K562 (cell line): ENCODE measurements around the gene MTPN. TPM values are rescaled to one million over a fixed set of nuclear protein-coding genes. Genes with fewer than 3 reads are reported as not detected.

Experiments
- CTBP1 ChIP-seq: fragments of 450-650 bp; IDR thresholded peaks from 2 replicates; pipeline ENCODE4 v1.6.1; 2016; ENCODE audit warnings: borderline replicate concordance
- GTF3C2 ChIP-seq: IDR thresholded peaks from 3 replicates; pipeline ENCODE4 v1.6.1; 2011; ENCODE audit warnings: borderline replicate concordance, mild to moderate bottlenecking, moderate library complexity; ENCODE audit not compliant: insufficient read length; ENCODE audit errors: extremely low read depth
- HDAC8 ChIP-seq: fragments of 450-650 bp; IDR thresholded peaks from 2 replicates; pipeline ENCODE4 v1.6.1; 2016; ENCODE audit warnings: mild to moderate bottlenecking, missing genetic modification characterization, moderate library complexity, missing compliant biosample characterization
- KLF16 ChIP-seq: IDR thresholded peaks from 2 replicates; pipeline ENCODE4 v1.6.1; 2016; ENCODE audit warnings: antibody characterized with exemption
- MXD1 ChIP-seq: fragments of 250-450 bp; sonication (Bioruptor Pico); IDR thresholded peaks from 2 replicates; pipeline ENCODE4 v1.8.0; 2021; ENCODE audit warnings: borderline replicate concordance, mild to moderate bottlenecking, moderate library complexity; ENCODE audit not compliant: poor library complexity, severe bottlenecking
- NBN ChIP-seq: fragments of 450-650 bp; IDR thresholded peaks from 2 replicates; pipeline ENCODE4 v1.6.1; 2016; ENCODE audit warnings: low read depth, mild to moderate bottlenecking
- NR4A1 ChIP-seq, 2 experiments: fragments of 250-450 bp in 1 of 2; fragments of 450-650 bp in 1 of 2; sonication (Bioruptor Pico) in 1 of 2; IDR thresholded peaks; 2 replicates each; pipeline versions ENCODE4 v1.4.0 to v1.6.1; 2016 to 2020; ENCODE audit warnings: mild to moderate bottlenecking in 2 of 2, missing compliant biosample characterization in 1 of 2, missing genetic modification characterization in 1 of 2, moderate library complexity in 1 of 2
- POLR2AphosphoS2 ChIP-seq: IDR thresholded peaks from 2 replicates; pipeline ENCODE4 v1.6.1; 2012; ENCODE audit warnings: low read length, improper control_type of control experiment
- THRB ChIP-seq: fragments of 450-650 bp; formaldehyde crosslinking; conservative IDR thresholded peaks from 2 replicates; pipeline ENCODE4 v1.4.0; 2022; ENCODE audit warnings: mild to moderate bottlenecking, missing genetic modification characterization
- U2AF2 ChIP-seq: fragments of 200-400 bp; formaldehyde crosslinking; optimal IDR thresholded peaks from 2 replicates; pipeline ENCODE3; 2017; ENCODE audit warnings: low read depth, mild to moderate bottlenecking, low read length
- ZBTB1 ChIP-seq: sonication (generic); formaldehyde crosslinking; IDR thresholded peaks from 2 replicates; pipeline ENCODE4 v1.8.1; 2023; ENCODE audit warnings: missing genetic modification reagents, low read depth, mild to moderate bottlenecking, borderline replicate concordance
- ZNF785 ChIP-seq: fragments of 250-450 bp; sonication (Bioruptor Pico); IDR thresholded peaks from 2 replicates; pipeline ENCODE4 v1.4.0; 2020; ENCODE audit warnings: mild to moderate bottlenecking
- polyA plus RNA-seq, 8 experiments: library from polyadenylated mRNA; depleted of rRNA in 4 of 8; stranded (reverse) in 5 of 8; unstranded in 3 of 8; fragments of >200 nt; fragmentation: Nextera tagmentation in 2 of 8; fragmentation: Illumina TruSeq in 1 of 8; extraction: Ambion mirVana in 2 of 8; extraction: Trizol in 1 of 8; gene quantifications; 2 replicates each; pipeline versions ENCODE4 v1.2.1 to v1.2.3, GENCODE V29; 2011 to 2014; ENCODE audit warnings: inconsistent platforms in 1 of 8, missing spikeins in 1 of 8
- total RNA-seq, 7 experiments: library from RNA; depleted of rRNA in 6 of 7; stranded (reverse); fragments of >200 nt in 6 of 7; fragmentation: Illumina TruSeq in 2 of 7; extraction: Trizol in 2 of 7; gene quantifications; 2 replicates each; pipeline versions ENCODE4 v1.2.1 to v1.2.3, GENCODE V29; 2011 to 2021; ENCODE audit warnings: low replicate concordance in 1 of 7
- TF ChIP-seq, protein P1 (sequence below): sonication (generic); formaldehyde crosslinking; IDR thresholded peaks from 2 replicates; pipeline ENCODE4 v1.8.0; 2022; ENCODE audit warnings: missing genetic modification reagents, mild to moderate bottlenecking, borderline replicate concordance
- TF ChIP-seq, protein P2 (sequence below): fragments of 250-450 bp; sonication (Bioruptor Pico); IDR thresholded peaks from 2 replicates; pipeline ENCODE4 v1.5.0; 2021
- TF ChIP-seq, protein P3 (sequence below): fragments of 450-650 bp; formaldehyde crosslinking; IDR thresholded peaks from 2 replicates; pipeline ENCODE4 v1.4.0; 2022; ENCODE audit warnings: missing genetic modification characterization

Gene MTPN
- total and polyA plus RNA-seq, 9 of the 15 experiments (the other 6 are each of a cell fraction or from before 2014, with no cell fraction given), result 68.5 to 261 (median 156) TPM

GRCh38 chr7:135977007-135977741 lies at the start of gene MTPN (continued):
- TF ChIP-seq NBN (no peak; the same call in 1 of the 2 replicates), POLR2AphosphoS2 (no peak; the same call in 1 of the 2 replicates), GTF3C2 (no peak), CTBP1 (peak; percentile 75), U2AF2 (no peak), NR4A1 (CRISPR knock-in tag; IDR thresholded peaks at IDR 0.05) (peak; percentile 33; the same call in 1 of the 2 replicates), NR4A1 (tag; IDR thresholded peaks at IDR 0.05) (no peak), ZNF785 (no peak), THRB (CRISPR knock-in tag) (0 out of 2 replicates have a peak, but pooled peaks have one; percentile 59), KLF16 (no peak), MXD1 (CRISPR knock-in tag) (no peak), HDAC8 (tag) (no peak), ZBTB1 (CRISPR knock-in tag) (no peak; the same call in 1 of the 2 replicates)
- TF ChIP-seq, protein P1, sequence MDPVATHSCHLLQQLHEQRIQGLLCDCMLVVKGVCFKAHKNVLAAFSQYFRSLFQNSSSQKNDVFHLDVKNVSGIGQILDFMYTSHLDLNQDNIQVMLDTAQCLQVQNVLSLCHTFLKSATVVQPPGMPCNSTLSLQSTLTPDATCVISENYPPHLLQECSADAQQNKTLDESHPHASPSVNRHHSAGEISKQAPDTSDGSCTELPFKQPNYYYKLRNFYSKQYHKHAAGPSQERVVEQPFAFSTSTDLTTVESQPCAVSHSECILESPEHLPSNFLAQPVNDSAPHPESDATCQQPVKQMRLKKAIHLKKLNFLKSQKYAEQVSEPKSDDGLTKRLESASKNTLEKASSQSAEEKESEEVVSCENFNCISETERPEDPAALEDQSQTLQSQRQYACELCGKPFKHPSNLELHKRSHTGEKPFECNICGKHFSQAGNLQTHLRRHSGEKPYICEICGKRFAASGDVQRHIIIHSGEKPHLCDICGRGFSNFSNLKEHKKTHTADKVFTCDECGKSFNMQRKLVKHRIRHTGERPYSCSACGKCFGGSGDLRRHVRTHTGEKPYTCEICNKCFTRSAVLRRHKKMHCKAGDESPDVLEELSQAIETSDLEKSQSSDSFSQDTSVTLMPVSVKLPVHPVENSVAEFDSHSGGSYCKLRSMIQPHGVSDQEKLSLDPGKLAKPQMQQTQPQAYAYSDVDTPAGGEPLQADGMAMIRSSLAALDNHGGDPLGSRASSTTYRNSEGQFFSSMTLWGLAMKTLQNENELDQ (CRISPR knock-in tag), result no peak
- TF ChIP-seq, protein P2, sequence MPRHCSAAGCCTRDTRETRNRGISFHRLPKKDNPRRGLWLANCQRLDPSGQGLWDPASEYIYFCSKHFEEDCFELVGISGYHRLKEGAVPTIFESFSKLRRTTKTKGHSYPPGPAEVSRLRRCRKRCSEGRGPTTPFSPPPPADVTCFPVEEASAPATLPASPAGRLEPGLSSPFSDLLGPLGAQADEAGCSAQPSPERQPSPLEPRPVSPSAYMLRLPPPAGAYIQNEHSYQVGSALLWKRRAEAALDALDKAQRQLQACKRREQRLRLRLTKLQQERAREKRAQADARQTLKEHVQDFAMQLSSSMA (CRISPR knock-in tag), result 0 out of 2 replicates have a peak, but pooled peaks have one; percentile 26
- TF ChIP-seq, protein P3, sequence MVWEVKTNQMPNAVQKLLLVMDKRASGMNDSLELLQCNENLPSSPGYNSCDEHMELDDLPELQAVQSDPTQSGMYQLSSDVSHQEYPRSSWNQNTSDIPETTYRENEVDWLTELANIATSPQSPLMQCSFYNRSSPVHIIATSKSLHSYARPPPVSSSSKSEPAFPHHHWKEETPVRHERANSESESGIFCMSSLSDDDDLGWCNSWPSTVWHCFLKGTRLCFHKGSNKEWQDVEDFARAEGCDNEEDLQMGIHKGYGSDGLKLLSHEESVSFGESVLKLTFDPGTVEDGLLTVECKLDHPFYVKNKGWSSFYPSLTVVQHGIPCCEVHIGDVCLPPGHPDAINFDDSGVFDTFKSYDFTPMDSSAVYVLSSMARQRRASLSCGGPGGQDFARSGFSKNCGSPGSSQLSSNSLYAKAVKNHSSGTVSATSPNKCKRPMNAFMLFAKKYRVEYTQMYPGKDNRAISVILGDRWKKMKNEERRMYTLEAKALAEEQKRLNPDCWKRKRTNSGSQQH, result peak; percentile 77; the same call in 1 of the 2 replicates
